ENCODE data around the gene TSSC4.

GRCh38 chr11:2432628-2433071 is 32.1 kb downstream of the TSSC4 start:
- TF ChIP-seq CTCF (IDR thresholded peaks at IDR 0.05) = no peak
- no peak for TF ChIP-seq POLR2A (IDR thresholded peaks at IDR 0.05)
- no peak for TF ChIP-seq POLR2AphosphoS5 (IDR thresholded peaks at IDR 0.05)
- no peak for TF ChIP-seq EP300 (IDR thresholded peaks at IDR 0.05; ENCODE audit: low read depth)
